ENCODE results near the gene CDK4.

- TF ChIP-seq CTCF (IDR thresholded peaks at IDR 0.05; ENCODE audit: insufficient read depth, low read length) (no peak), POLR2AphosphoS5 (IDR thresholded peaks at IDR 0.05; ENCODE audit: low read depth) (no peak; the same call in 1 of the 2 replicates), GABPA (IDR thresholded peaks at IDR 0.05; ENCODE audit: low read depth) (no peak)
These were observed 20.6 kb upstream of the CDK4 start, which contains the start of gene EEF1AKMT3 for GRCh38 chr12:57772429-57773322.

Data from HL-60 (cell line).